CD4-positive, alpha-beta T cell treated with Interferon gamma for 1 hour (primary cell): ENCODE results near the gene PTEN.
"Not testable (repeated sequence)": the region's sequence is repeated elsewhere in the genome, so short reads cannot be mapped to it uniquely, and the experiment has no call there.

Experiments used
- DNase-seq: peaks from one replicate; pipeline ENCODE4 v3.0.0-alpha.2; 2020

Gene PTEN

GRCh38 chr10:87863053-87863943 lies at the start of gene PTEN, which contains the start of gene KLLN:
PTEN (plus strand) TSS chr10:87863625; CDS start chr10:87864470, 845 bp downstream.
KLLN (minus strand) TSS chr10:87863533; CDS start chr10:87862487, 1,046 bp downstream.
- peak; percentile 80 for DNase-seq

- DNase-seq: no peak
These were observed 47.1 kb upstream of the PTEN start for GRCh38 chr10:87816163-87816897.

- no peak for DNase-seq
These were observed 46.4 kb upstream of the PTEN start for GRCh38 chr10:87816898-87817608.

- DNase-seq: peak; percentile 88
These were observed 45.6 kb upstream of the PTEN start, which contains the start of gene ATAD1 for GRCh38 chr10:87817609-87818504. ATAD1 (minus strand) TSS chr10:87818226; CDS start chr10:87814599, 3,627 bp downstream.

GRCh38 chr10:87818505-87819288 lies 44.7 kb upstream of the PTEN start:
- peak; percentile 54 for DNase-seq

GRCh38 chr10:87819289-87819585 lies 44.2 kb upstream of the PTEN start:
- no peak for DNase-seq

- DNase-seq: no peak
These were observed 36.8 kb upstream of the PTEN start for GRCh38 chr10:87826653-87827052.

GRCh38 chr10:87827681-87828080 lies 35.7 kb upstream of the PTEN start:
- DNase-seq: no peak

- not testable (repeated sequence) for DNase-seq
These were observed 34.4 kb upstream of the PTEN start for GRCh38 chr10:87829051-87829450.

GRCh38 chr10:87829986-87830729 lies 33.3 kb upstream of the PTEN start:
- DNase-seq: no peak

- no peak for DNase-seq
These were observed 27.3 kb upstream of the PTEN start for GRCh38 chr10:87836098-87836497.

- no peak for DNase-seq
These were observed 26.0 kb upstream of the PTEN start for GRCh38 chr10:87837445-87837844.

- no peak for DNase-seq
These were observed 24.8 kb upstream of the PTEN start for GRCh38 chr10:87838650-87839049.

GRCh38 chr10:87841186-87841585 lies 22.2 kb upstream of the PTEN start:
- DNase-seq: no peak

GRCh38 chr10:87842220-87842641 lies 21.2 kb upstream of the PTEN start:
- no peak for DNase-seq

- DNase-seq: no peak
These were observed 20.5 kb upstream of the PTEN start for GRCh38 chr10:87842776-87843497.

GRCh38 chr10:87843714-87844113 lies 19.7 kb upstream of the PTEN start:
- DNase-seq: no peak

GRCh38 chr10:87844837-87845623 lies 18.4 kb upstream of the PTEN start:
- DNase-seq: no peak

GRCh38 chr10:87845624-87845998 lies 17.8 kb upstream of the PTEN start:
- no peak for DNase-seq
